CD4-positive, alpha-beta memory T cell (primary cell): ENCODE data around the gene DBF4B. TPM values are rescaled to one million over a fixed set of nuclear protein-coding genes. Genes with fewer than 3 reads are reported as not detected.
A peak's percentile ranks its signal among the peaks of the same experiment; 100 is the strongest.

ENCODE experiments used
- CTCF ChIA-PET: fragments of 350-600 bp; sonication (Branson Sonifier 250); formaldehyde crosslinking; loops from one replicate; lab custom pipeline; 2021; ENCODE audit warnings: inconsistent platforms; ENCODE audit not compliant: partially characterized antibody; lab: Charles Lee
- POLR2A ChIA-PET: fragments of 350-600 bp; sonication (Branson Sonifier 250); formaldehyde crosslinking; loops from one replicate; lab custom pipeline; 2021; ENCODE audit not compliant: partially characterized antibody; lab: Charles Lee
- DNase-seq, 5 donors: peaks; one replicate each; pipeline versions ENCODE4 v3.0.0 to v3.0.0-alpha.2; 2020 to 2022; ENCODE audit warnings: mixed read lengths in 1 of 5
- H3K27ac ChIP-seq: one replicate; pipeline ENCODE4 v1.7.0; 2013; ENCODE audit warnings: low read depth, low read length
- H3K27me3 ChIP-seq: 2 replicates; pipeline ENCODE4 v1.7.0; 2013; ENCODE audit warnings: mild to moderate bottlenecking, low read length, moderate library complexity; ENCODE audit not compliant: insufficient read depth
- H3K36me3 ChIP-seq: 2 replicates; pipeline ENCODE4 v1.7.0; 2013; ENCODE audit warnings: mild to moderate bottlenecking, low read length, moderate library complexity; ENCODE audit not compliant: insufficient read depth
- H3K4me1 ChIP-seq: 2 replicates; pipeline ENCODE4 v1.7.0; 2013; ENCODE audit warnings: mild to moderate bottlenecking, low read length, moderate library complexity; ENCODE audit not compliant: insufficient read depth
- H3K4me3 ChIP-seq, 2 donors: one replicate each; pipeline ENCODE4 v1.7.0; 2013; ENCODE audit warnings: low read length in 2 of 2, mild to moderate bottlenecking in 1 of 2
- H3K9me3 ChIP-seq, 2 donors: one replicate each; pipeline ENCODE4 v1.7.0; 2013; ENCODE audit warnings: low read length in 2 of 2, control low read depth in 1 of 2; ENCODE audit not compliant: control insufficient read depth in 1 of 2
- H3K27ac Mint-ChIP-seq, 7 donors: one replicate each; pipeline ENCODE4 v1.8.0; 2020 to 2021; ENCODE audit warnings: mixed read lengths in 7 of 7, mild to moderate bottlenecking in 6 of 7, inconsistent platforms in 3 of 7, moderate library complexity in 3 of 7
- H3K27me3 Mint-ChIP-seq, 2 donors: one replicate each; pipeline ENCODE4 v1.8.0; 2020 to 2021; ENCODE audit warnings: mixed read lengths in 2 of 2
- H3K36me3 Mint-ChIP-seq, 2 donors: one replicate each; pipeline ENCODE4 v1.8.0; 2020 to 2021; ENCODE audit warnings: mixed read lengths in 2 of 2, inconsistent platforms in 1 of 2, mild to moderate bottlenecking in 1 of 2
- H3K4me1 Mint-ChIP-seq, 4 donors: one replicate each; pipeline ENCODE4 v1.8.0; 2020 to 2021; ENCODE audit warnings: mixed read lengths in 4 of 4, mild to moderate bottlenecking in 1 of 4
- H3K4me3 Mint-ChIP-seq, 8 donors: one replicate each; pipeline ENCODE4 v1.8.0; 2020 to 2021; ENCODE audit warnings: mixed read lengths in 8 of 8, mild to moderate bottlenecking in 7 of 8, moderate library complexity in 6 of 8, inconsistent platforms in 3 of 8
- H3K9me3 Mint-ChIP-seq, 8 donors: one replicate each; pipeline ENCODE4 v1.8.0; 2020 to 2021; ENCODE audit warnings: mixed read lengths in 8 of 8, mild to moderate bottlenecking in 5 of 8, inconsistent platforms in 3 of 8, moderate library complexity in 1 of 8
- intact Hi-C: fragments of 100-400 bp; cut with micrococcal nuclease; formaldehyde crosslinking; loops from one replicate; pipeline ENCODE4 v1.15.1; 2023
- polyA plus RNA-seq, 2 donors: library from polyadenylated mRNA; unstranded; fragments of 300-500 nt; fragmentation: Illumina TruSeq; gene quantifications; one replicate each; pipeline ENCODE4 v1.2.3, GENCODE V29; 2021
- total RNA-seq, 2 experiments: library from RNA; stranded (reverse); gene quantifications; one replicate each; pipeline ENCODE4 v1.2.3, GENCODE V29; 2021

The DBF4B gene, protein sequence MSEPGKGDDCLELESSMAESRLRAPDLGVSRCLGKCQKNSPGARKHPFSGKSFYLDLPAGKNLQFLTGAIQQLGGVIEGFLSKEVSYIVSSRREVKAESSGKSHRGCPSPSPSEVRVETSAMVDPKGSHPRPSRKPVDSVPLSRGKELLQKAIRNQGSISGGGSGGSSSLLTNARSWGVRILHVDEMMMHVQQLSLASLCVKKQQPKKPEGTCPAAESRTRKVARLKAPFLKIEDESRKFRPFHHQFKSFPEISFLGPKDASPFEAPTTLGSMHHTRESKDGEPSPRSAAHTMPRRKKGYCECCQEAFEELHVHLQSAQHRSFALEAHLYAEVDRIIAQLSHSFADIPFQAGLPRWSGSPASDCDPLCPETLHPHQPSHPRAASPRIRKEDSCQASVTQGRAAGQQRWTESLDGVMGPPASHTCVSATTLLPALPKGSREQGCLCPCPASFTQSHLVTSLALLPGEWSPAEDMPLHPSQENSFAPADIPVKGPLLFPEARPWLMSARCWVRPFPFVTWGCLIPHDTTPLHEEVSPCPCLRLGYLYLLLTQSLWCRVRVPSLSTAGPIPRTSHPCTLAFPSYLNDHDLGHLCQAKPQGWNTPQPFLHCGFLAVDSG
- total RNA-seq, result 1 to 10 TPM; 8.1 to 8.4 TPM
- under 1 TPM in 1 of 2 donors, not detected in 1; 1.00 TPM for polyA plus RNA-seq

DNA sequence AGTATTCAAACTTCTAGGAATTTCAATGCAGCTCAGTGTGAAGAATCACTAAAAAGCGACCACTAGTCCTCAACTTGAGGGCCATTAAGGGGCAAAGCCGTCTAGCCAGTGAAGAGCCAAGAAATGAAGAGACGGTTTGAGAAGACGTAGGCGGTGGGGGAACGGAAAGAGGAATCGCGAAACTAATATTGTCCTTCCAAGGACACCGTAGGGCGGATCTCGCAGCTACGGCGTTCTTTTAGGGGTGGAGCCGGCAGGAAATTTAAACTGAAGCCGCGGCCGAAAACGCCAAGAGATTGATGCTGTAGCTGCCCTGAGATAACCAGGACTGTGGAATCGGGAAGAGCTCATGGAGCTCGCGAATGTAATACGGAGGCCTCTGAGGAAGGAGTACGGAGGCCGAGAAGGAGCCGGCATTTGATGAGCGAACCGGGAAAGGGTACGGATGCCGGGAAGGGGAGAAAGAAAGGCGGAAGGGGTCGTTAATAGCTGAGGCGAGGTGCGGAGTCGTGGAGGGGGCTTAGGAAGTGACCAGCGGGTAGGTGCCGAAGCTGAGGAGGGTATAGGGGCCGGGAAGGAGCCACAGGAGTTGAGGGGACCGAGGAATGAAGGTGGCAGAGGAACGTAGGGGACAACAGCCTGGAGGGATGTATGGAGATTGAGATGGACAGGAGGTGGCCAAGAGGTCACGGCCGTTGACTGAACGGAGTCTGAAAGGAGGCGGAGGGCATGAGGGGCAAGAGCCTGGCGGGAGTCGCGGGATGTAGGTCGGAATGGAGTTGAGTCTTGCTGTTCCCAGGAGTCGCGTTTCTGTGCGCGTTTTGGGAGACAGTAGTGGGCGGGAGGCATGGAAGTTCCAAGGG, at the start of gene DBF4B:
Gene DBF4B, plus strand, starts transcription at position 265 of the 863 bp plus-strand sequence. Its CDS starts 156 bp downstream, at position 421.
- no peaks in the 10 kb centered on the region for H3K27me3 ChIP-seq
- Mint-ChIP-seq H3K36me3 (no peaks in the 10 kb centered on the region), H3K9me3 (no peaks in the 10 kb centered on the region), H3K27ac (peak within 1 kb of the TSS in 2 of 7 donors; percentile 36), H3K4me1 (peaks cover 0 to 3% (median 2%) of the 10 kb centered on the region in 4 donors), H3K27me3 (peaks cover 4% of the 10 kb centered on the region in 2 donors), H3K4me3 (no peak within 1 kb of the TSS)
- no peaks in the 10 kb centered on the region for H3K36me3 ChIP-seq
- peak; percentile 86 to 88 (median 86) for DNase-seq
- peak within 1 kb of the TSS; percentile 69 to 76 for H3K4me3 ChIP-seq
- POLR2A ChIA-PET, result interaction anchor here (0.6 to 3.1 kb wide), 6 partner anchors 9 to 205 kb away, joined by 3 to 42 read pairs (median 3); partner anchors contain the start of genes CCDC43, EFTUD2 and GPATCH8
- peak within 1 kb of the TSS; percentile 57 for H3K27ac ChIP-seq
- CTCF ChIA-PET, result interaction anchor here (0.9 to 1.2 kb wide), 3 partner anchors 18 to 26 kb away, joined by 3 to 8 read pairs (median 3); partner anchors contain the start of gene CCDC43
- no peaks in the 10 kb centered on the region for H3K9me3 ChIP-seq
- H3K4me1 ChIP-seq, result peaks cover 16% of the 10 kb centered on the region
- intact Hi-C loops, result loop anchor here (1.0 kb wide), 1 partner anchor 19 kb away; the partner anchor contains the start of gene CCDC43

DNA sequence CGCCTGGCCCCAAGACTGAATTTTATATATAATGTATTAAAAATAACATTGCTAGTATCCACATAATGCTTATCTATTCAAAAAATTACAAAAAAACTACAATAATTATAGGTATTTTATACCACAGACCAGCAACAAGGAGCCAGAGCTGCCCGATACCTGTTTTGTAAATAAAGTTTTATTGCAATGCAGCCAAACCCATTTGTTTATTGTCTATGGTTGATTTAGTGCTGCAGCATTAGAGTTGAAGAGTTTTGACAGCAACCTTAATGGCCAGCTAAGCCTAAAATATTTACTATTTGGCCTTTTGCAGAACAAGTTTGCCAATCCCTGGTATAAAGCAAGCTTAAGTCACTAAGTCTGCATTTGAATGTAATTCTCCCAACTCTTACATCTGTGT, 46.6 kb upstream of the DBF4B start:
- POLR2A ChIA-PET, result no interaction called here
- Histone ChIP-seq H3K27me3 (no peaks in the 10 kb centered on the region), H3K4me3 (no peak overlapping the region), H3K9me3 (no peaks in the 10 kb centered on the region), H3K36me3 (no peaks in the 10 kb centered on the region), H3K27ac (no peak overlapping the region), H3K4me1 (no peaks in the 10 kb centered on the region)
- peak overlapping the region in 1 of 8 donors; percentile 68 for H3K4me3 Mint-ChIP-seq
- intact Hi-C loops, result no loop called here
- peaks cover 2 to 7% (median 3%) of the 10 kb centered on the region in 4 donors for H3K4me1 Mint-ChIP-seq
- H3K27me3 Mint-ChIP-seq, result peaks cover 3 to 10% of the 10 kb centered on the region in 2 donors
- peaks cover 0 to 3% (median 0%) of the 10 kb centered on the region in 8 donors for H3K9me3 Mint-ChIP-seq
- H3K36me3 Mint-ChIP-seq, result peaks cover 0 to 2% of the 10 kb centered on the region in 2 donors
- no peak overlapping the region for H3K27ac Mint-ChIP-seq
- DNase-seq, result no peak
- CTCF ChIA-PET, result no interaction called here

GRCh38 chr17:44663095-44663494, 45.4 kb upstream of the DBF4B start:
- intact Hi-C loops, result no loop called here

GRCh38 chr17:44664867-44665266, 43.6 kb upstream of the DBF4B start:
- intact Hi-C loops, result no loop called here
- ChIA-PET POLR2A (no interaction called here), CTCF (interaction anchor here (0.6 to 1.0 kb wide), 2 partner anchors 120 to 131 kb away, joined by 3 read pairs; no protein-coding TSS in a partner anchor)
- DNase-seq, result no peak
- Histone ChIP-seq H3K4me1 (no peaks in the 10 kb centered on the region), H3K36me3 (no peaks in the 10 kb centered on the region), H3K27me3 (no peaks in the 10 kb centered on the region), H3K4me3 (no peak overlapping the region), H3K9me3 (no peaks in the 10 kb centered on the region), H3K27ac (no peak overlapping the region)
- Mint-ChIP-seq H3K27ac (no peak overlapping the region), H3K36me3 (no peaks in the 10 kb centered on the region), H3K4me3 (no peak overlapping the region), H3K4me1 (no peaks in the 10 kb centered on the region), H3K27me3 (peaks cover 2 to 7% of the 10 kb centered on the region in 2 donors), H3K9me3 (no peaks in the 10 kb centered on the region)

More at GRCh38 chr17:44663095-44663494, 45.4 kb upstream of the DBF4B start:
- no peaks in the 10 kb centered on the region for H3K4me1 Mint-ChIP-seq
- no peak for DNase-seq
- H3K9me3 Mint-ChIP-seq, result no peaks in the 10 kb centered on the region
- H3K4me3 Mint-ChIP-seq, result no peak overlapping the region
- peaks cover 2 to 7% of the 10 kb centered on the region in 2 donors for H3K27me3 Mint-ChIP-seq
- POLR2A ChIA-PET, result no interaction called here
- no peaks in the 10 kb centered on the region for H3K36me3 ChIP-seq
- H3K4me1 ChIP-seq, result no peaks in the 10 kb centered on the region
- no peak overlapping the region for H3K4me3 ChIP-seq
- no peaks in the 10 kb centered on the region for H3K36me3 Mint-ChIP-seq
- H3K27ac ChIP-seq, result no peak overlapping the region
- H3K9me3 ChIP-seq, result no peaks in the 10 kb centered on the region
- H3K27me3 ChIP-seq, result no peaks in the 10 kb centered on the region
- H3K27ac Mint-ChIP-seq, result no peak overlapping the region
- CTCF ChIA-PET, result no interaction called here

- Mint-ChIP-seq H3K4me3 (no peak overlapping the region), H3K9me3 (no peaks in the 10 kb centered on the region), H3K27me3 (peaks cover 2 to 7% of the 10 kb centered on the region in 2 donors), H3K27ac (no peak overlapping the region), H3K36me3 (no peaks in the 10 kb centered on the region), H3K4me1 (no peaks in the 10 kb centered on the region)
- Histone ChIP-seq H3K27me3 (no peaks in the 10 kb centered on the region), H3K36me3 (no peaks in the 10 kb centered on the region), H3K4me1 (no peaks in the 10 kb centered on the region), H3K4me3 (no peak overlapping the region), H3K9me3 (no peaks in the 10 kb centered on the region), H3K27ac (no peak overlapping the region)
- ChIA-PET CTCF (interaction anchor here (1.0 kb wide), 1 partner anchor 132 kb away, joined by 3 read pairs; no protein-coding TSS in a partner anchor), POLR2A (no interaction called here)
- intact Hi-C loops, result no loop called here
- no peak for DNase-seq
Measured at GRCh38 chr17:44666006-44666405, 42.5 kb upstream of the DBF4B start.

- Mint-ChIP-seq H3K4me3 (no peak overlapping the region), H3K27me3 (peaks cover 0 to 2% of the 10 kb centered on the region in 2 donors), H3K9me3 (no peaks in the 10 kb centered on the region), H3K27ac (no peak overlapping the region), H3K36me3 (peaks cover 4 to 8% of the 10 kb centered on the region in 2 donors), H3K4me1 (no peaks in the 10 kb centered on the region)
- Histone ChIP-seq H3K36me3 (no peaks in the 10 kb centered on the region), H3K4me3 (no peak overlapping the region), H3K4me1 (no peaks in the 10 kb centered on the region), H3K27ac (no peak overlapping the region), H3K9me3 (no peaks in the 10 kb centered on the region), H3K27me3 (no peaks in the 10 kb centered on the region)
- no peak for DNase-seq
- ChIA-PET POLR2A (no interaction called here), CTCF (interaction anchor here (1.3 to 3.1 kb wide), 2 partner anchors 16 to 139 kb away, joined by 4 to 10 read pairs; no protein-coding TSS in a partner anchor)
- intact Hi-C loops, result loop anchor here (1.0 kb wide), 1 partner anchor 139 kb away; no protein-coding TSS in a partner anchor
Measured at GRCh38 chr17:44672479-44673093, 35.9 kb upstream of the DBF4B start.
